ENCODE measurements around the gene KCNJ9.
A peak's percentile ranks its signal among the peaks of the same experiment; 100 is the strongest.
"Not testable (repeated sequence)": the region's sequence is repeated elsewhere in the genome, so short reads cannot be mapped to it uniquely, and the experiment has no call there.

KCNJ9 gene

GRCh38 chr1:160123726-160124125 is 42.4 kb downstream of the KCNJ9 start:
- no peak for DNase-seq

GRCh38 chr1:160124705-160125478 is 43.6 kb downstream of the KCNJ9 start:
- DNase-seq = no peak

- DNase-seq = no peak
These were observed 44.4 kb downstream of the KCNJ9 start for GRCh38 chr1:160125746-160126145.

- not testable (repeated sequence) for DNase-seq
These were observed 45.0 kb downstream of the KCNJ9 start for GRCh38 chr1:160126342-160126741.

DNA sequence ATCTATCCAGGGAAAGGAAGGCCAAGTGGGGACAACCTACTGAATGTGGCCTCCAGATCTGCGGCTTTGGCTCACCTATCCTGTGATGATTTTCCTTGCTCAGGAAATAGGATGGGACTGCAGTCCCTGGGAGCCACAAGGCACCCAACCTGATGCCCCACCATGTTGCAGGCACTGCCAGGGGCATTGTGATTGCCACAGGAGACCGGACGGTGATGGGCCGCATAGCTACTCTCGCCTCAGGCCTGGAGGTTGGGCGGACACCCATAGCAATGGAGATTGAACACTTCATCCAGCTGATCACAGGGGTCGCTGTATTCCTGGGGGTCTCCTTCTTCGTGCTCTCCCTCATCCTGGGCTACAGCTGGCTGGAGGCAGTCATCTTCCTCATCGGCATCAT is 46.0 kb downstream of the KCNJ9 start:
- DNase-seq = no peak

DNA sequence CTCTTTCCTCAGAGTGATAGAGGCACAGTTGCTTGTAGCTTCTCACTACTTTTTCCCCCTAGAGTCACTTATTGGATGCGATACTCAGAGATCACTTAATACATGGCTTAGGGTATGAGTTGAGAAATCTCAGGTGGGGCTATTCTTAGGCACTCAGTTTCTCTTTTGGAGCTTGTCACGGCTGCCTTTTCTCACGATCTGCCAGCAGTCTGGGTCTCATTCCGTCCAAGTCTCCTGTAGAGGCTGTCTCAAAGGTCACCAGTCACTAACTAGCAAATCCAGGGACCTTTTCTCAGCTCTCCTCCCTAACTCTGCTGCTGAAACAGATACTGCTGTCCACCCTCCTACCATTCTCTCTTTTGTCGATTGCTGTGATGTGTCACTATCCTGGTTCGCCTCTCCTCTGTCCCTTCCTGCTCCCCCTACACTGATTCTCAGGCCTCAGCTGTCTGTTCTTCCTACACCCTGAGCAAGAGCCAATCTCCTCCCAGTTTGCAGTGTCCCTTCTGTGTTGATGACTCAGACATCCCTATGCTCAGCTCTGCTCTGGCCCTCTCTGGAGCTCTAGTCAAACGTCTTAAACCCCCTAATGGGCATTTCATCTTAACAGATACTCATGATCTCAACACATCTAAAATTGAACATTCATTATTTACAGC is 46.7 kb downstream of the KCNJ9 start:
- peak in 9 of 58 donors; percentile 7 to 54 (median 18) for DNase-seq

- DNase-seq = no peak
These were observed 47.3 kb downstream of the KCNJ9 start for GRCh38 chr1:160128636-160129035.

GRCh38 chr1:160129046-160129445 is 47.7 kb downstream of the KCNJ9 start:
- peak in 7 of 58 donors; percentile 11 to 50 (median 23) for DNase-seq

DNA sequence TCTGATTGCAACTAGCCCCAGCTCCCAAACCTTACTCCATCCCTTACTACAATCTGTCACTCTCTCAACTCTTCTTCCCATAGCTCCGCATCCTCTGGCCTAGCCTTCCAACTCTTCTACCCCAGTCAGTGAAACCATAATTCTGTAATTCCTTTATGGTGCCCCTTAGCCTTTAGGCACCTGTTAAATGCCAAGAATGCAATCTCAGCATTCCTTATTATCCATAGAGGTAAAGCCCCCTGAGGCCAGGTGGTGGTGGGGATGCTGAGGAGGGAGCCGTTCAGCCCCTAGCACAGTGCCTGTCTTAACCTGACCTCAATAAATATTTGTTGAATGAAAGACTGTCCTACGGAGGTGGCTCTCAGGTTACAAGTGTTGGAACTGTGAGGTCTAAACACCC is 48.2 kb downstream of the KCNJ9 start:
- no peak for DNase-seq

DNA sequence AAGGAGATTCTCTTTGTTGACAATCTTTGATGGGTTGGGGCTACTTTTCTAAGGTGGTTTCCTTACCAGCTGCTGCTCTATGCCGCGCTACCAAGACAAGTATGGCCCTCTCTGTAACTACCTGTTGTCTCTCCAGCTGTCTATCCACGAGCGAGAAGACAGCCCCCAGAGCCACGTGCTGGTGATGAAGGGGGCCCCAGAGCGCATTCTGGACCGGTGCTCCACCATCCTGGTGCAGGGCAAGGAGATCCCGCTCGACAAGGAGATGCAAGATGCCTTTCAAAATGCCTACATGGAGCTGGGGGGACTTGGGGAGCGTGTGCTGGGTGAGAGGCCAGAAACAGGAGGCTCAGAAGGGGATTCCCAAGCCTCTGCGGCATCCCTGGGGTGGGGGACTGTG is 48.6 kb downstream of the KCNJ9 start:
- DNase-seq = no peak

DNA sequence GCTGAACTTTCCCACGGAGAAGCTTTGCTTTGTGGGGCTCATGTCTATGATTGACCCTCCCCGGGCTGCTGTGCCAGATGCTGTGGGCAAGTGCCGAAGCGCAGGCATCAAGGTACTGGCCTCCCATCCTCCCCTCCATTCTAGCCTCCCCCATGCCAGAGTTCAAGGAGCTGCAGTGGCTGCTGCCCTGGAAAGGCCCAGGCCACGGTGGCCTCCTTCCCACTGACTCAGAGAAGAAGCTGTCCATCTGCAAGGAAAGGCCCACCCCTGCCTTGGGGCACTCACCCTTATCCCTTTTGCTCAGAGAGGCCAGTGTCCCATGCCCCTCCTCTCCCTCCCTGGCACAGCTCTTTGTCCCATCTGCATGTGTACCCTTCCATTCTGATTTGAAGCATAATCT is 49.1 kb downstream of the KCNJ9 start:
- no peak for DNase-seq

DNA sequence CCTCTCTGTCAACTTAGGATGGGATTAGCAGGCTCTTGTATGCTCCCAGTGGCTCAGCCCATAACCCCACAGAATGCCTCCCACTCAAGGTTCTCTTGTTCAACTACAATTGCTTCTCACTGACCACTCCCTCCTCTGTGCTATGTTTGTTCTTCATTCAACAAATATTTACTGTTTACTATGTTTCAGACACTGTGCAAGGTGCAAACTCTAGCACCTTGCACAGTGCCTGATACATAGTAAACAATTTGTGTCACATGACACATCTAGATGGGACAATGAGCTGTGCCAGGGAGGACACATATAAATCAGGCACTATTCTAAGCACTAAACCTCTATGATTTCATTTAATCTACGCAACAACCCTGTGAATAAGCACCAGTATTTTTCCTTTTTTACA is 49.6 kb downstream of the KCNJ9 start:
- DNase-seq = no peak

- peak in 16 of 58 donors; percentile 15 to 75 (median 40) for DNase-seq
These were observed 50.6 kb downstream of the KCNJ9 start for GRCh38 chr1:160131803-160132565.

GRCh38 chr1:160133990-160134770 is 52.8 kb downstream of the KCNJ9 start:
- DNase-seq = no peak

DNA sequence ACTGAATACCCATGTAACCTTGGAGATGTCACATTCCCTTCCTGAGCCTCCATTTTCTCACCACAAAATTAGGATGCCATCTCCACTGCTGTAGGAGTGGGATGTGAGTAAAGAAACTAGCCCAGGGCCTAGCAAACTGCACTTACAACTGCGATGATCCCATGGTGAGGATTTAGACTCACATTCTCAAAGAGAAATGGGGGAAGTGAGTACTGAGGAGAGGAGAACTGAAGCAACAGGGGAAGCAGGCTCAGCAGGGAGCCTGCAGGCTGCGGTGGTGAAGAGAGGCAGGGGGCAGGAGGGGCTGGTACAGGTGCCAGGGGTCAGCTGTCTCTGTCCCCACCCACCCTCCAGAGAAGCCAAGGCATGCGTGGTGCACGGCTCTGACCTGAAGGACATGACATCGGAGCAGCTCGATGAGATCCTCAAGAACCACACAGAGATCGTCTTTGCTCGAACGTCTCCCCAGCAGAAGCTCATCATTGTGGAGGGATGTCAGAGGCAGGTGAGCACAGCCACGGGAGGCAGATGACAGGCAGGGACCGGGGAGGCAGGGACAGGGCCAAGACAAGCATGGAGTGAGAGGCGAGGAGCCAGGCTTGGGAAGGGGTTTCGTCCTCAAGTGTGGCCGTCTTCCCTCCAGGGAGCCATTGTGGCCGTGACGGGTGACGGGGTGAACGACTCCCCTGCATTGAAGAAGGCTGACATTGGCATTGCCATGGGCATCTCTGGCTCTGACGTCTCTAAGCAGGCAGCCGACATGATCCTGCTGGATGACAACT is 53.6 kb downstream of the KCNJ9 start:
- no peak for DNase-seq

GRCh38 chr1:160136121-160136925 is 55.0 kb downstream of the KCNJ9 start:
- no peak for DNase-seq

DNA sequence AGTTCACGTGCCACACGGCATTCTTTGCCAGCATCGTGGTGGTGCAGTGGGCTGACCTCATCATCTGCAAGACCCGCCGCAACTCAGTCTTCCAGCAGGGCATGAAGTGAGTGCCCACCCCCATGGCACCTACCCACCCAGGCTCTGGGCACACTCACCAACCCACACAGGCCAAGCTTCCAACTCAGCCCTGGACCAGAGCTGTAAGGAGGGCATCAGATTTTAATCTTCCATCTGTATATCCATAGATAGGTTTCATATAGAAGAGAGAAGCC is 55.5 kb downstream of the KCNJ9 start:
- no peak for DNase-seq

DNA sequence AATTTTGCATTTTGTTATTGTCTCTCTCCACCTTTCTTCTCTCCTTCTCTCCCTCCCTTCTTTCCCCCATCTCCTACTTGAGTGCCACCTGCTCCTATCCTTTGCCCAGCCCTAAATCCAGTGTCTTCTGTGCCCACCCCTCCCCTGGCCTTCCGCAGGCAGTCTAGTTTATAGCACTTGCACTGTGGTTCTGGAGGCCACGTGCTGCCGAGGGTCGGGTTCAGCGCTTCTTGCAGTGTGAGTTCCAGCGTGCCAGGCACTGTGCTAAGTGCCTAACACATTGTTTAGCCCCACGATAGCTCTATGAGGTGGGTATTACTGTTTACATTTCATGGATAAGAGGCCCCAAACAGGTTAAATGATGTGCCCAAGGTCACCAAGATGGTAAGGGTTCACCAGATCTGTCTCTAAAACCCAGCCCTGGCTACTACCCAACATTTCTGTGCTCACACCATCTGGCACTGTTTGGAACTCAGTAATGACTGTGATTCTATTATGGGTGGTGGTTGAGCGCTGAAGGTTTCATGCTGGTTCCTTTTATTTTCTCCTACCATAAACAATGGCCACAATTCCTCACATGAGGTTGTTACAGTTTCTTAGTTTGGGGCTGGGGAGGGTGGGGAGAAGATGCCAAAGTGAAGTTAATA is 56.0 kb downstream of the KCNJ9 start:
- DNase-seq = peak in 3 of 58 donors; percentile 13 to 21 (median 20)

GRCh38 chr1:160139840-160140239 is 58.5 kb downstream of the KCNJ9 start:
- DNase-seq = no peak
